ENCODE data around the gene KLHDC8B. TPM values are rescaled to one million over a fixed set of nuclear protein-coding genes. Genes with fewer than 3 reads are reported as not detected.

Gene KLHDC8B
- total and polyA plus RNA-seq, 2 donors (not counting 3 experiments of a cell fraction or from before 2014, with no cell fraction given): 36.0 to 77.8 TPM

- H3K27ac ChIP-seq (ENCODE audit: insufficient read depth, low read depth, low read length): no peak overlapping the region
- TF ChIP-seq GATA2 (IDR thresholded peaks at IDR 0.05; ENCODE audit: insufficient read depth, insufficient read length, low read depth, low read length) (no peak), FOS (IDR thresholded peaks at IDR 0.05; ENCODE audit: borderline replicate concordance, insufficient read depth, low read length) (no peak), CTCF (IDR thresholded peaks at IDR 0.05; ENCODE audit: extremely low read depth in 1 of 2, insufficient read depth in 1 of 2, low read depth in 1 of 2, low read length in 2 of 2) (no peak), POLR2A (IDR thresholded peaks at IDR 0.05; ENCODE audit: low read depth, low read length) (no peak), EZH2 (IDR thresholded peaks at IDR 0.05; ENCODE audit: borderline replicate concordance, low read depth, low read length, severe bottlenecking) (no peak), MYC (IDR thresholded peaks at IDR 0.05; ENCODE audit: low read depth, low read length) (no peak), JUN (IDR thresholded peaks at IDR 0.05; ENCODE audit: borderline replicate concordance, insufficient read depth, insufficient read length, low read depth) (no peak), POLR2AphosphoS5 (IDR thresholded peaks at IDR 0.05; ENCODE audit: insufficient read depth, low read depth, low read length) (no peak), MAX (IDR thresholded peaks at IDR 0.05; ENCODE audit: insufficient read depth, insufficient read length) (no peak)
- POLR2A ChIA-PET: no interaction called here
- no peak overlapping the region for H2AFZ ChIP-seq (ENCODE audit: low read depth, low read length)
- H3K79me2 ChIP-seq (ENCODE audit: control insufficient read depth, insufficient read depth, low read length): no peaks in the 10 kb centered on the region
- BruUV-seq (replicated peaks): no TSS peak
- no peaks in the 10 kb centered on the region for H3K27me3 ChIP-seq (ENCODE audit: control insufficient read depth in 2 of 2, insufficient read depth in 2 of 2, low read length in 2 of 2)
- no peak overlapping the region for H3K9ac ChIP-seq (replicated peaks; ENCODE audit: extremely low read depth, insufficient read depth, low read length)
- H3K4me2 ChIP-seq (ENCODE audit: insufficient read depth, low read length): no peak overlapping the region
- DNase-seq (ENCODE audit: low read depth, low spot score) (no peak), FAIRE-seq (no peak)
- H3K4me1 ChIP-seq (ENCODE audit: control insufficient read depth, extremely low read depth, insufficient read depth, low read length): no peaks in the 10 kb centered on the region
- intact Hi-C loops (cut with micrococcal nuclease): no loop called here
- dilution Hi-C loops (cut with MboI; ENCODE audit: extremely low pct_ligation_motif_present, low sequenced_read_pairs): no loop called here
- no peaks in the 10 kb centered on the region for H4K20me1 ChIP-seq (replicated peaks; ENCODE audit: control insufficient read depth, extremely low read depth, insufficient read depth, low read length)
- CTCF ChIA-PET: interaction anchor here (1.0 to 2.4 kb wide), 3 partner anchors 12 to 24 kb away, joined by 3 to 6 read pairs (median 5); partner anchors contain the start of gene KLHDC8B
- H3K36me3 ChIP-seq (ENCODE audit: control insufficient read depth in 2 of 2, extremely low read depth in 1 of 2, insufficient read depth in 2 of 2, low read length in 2 of 2): no peaks in the 10 kb centered on the region
- H3K9me1 ChIP-seq (replicated peaks; ENCODE audit: control insufficient read depth, extremely low read depth, insufficient read depth, low read length): no peaks in the 10 kb centered on the region
- no peaks in the 10 kb centered on the region for H3K9me3 ChIP-seq (replicated peaks; ENCODE audit: control insufficient read depth, insufficient read depth, low read length)
- no peak overlapping the region for H3K4me3 ChIP-seq (replicated peaks in 1 of 3; ENCODE audit: insufficient read depth in 1 of 3, low read depth in 1 of 3, low read length in 3 of 3)
Observed at GRCh38 chr3:49182682-49183081, 11.3 kb downstream of the KLHDC8B start.

All from endothelial cell of umbilical vein (primary cell).